ENCODE measurements around the gene TXNRD1.

GRCh38 chr12:104218935-104219334 is 3.4 kb downstream of the TXNRD1 start:
- no peak for TF ChIP-seq CTCF (IDR thresholded peaks at IDR 0.05; ENCODE audit: insufficient read depth, low read depth, low read length)
- TF ChIP-seq EZH2 (IDR thresholded peaks at IDR 0.05; ENCODE audit: insufficient read depth, low read length), result no peak

All from astrocyte (in vitro differentiated cells and primary cell).